ENCODE data around the gene TEKT4.
"Not testable (repeated sequence)": the region's sequence is repeated elsewhere in the genome, so short reads cannot be mapped to it uniquely, and the experiment has no call there.

The TEKT4 gene

DNA sequence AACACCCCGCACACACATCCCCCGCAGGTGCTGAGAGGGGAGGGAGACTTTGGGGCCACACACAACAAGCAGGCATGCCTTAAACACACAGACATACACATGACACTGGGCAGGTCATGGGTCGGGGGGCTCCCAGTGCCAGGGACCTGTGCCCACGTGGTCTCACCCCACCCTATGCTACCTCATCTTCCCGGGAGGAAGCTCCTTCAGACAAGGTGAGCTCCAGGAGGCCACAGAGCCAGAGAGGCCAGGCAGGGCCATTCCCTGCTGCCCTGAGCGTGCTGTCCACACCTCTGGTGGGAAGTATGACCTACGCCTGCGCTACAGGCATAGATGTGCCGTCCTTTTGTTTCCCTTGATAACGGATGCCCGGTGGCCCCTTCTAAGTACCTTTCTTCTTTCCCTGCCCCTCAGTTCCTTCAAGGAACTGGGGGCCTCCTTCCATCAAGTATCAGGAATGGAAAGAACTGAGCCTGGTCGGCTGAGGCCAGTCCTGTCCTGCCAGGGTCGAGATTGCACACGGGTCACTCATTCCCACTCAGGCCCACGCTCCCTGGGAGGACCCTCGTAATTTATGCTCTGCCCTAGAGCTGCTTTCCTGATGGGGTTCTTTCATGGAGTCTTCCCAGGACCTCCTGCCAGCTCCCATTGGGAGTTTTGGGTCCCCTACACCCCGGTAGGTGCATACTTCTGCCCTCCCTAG lies 4.7 kb downstream of the TEKT4 start:
- no peak for DNase-seq

DNA sequence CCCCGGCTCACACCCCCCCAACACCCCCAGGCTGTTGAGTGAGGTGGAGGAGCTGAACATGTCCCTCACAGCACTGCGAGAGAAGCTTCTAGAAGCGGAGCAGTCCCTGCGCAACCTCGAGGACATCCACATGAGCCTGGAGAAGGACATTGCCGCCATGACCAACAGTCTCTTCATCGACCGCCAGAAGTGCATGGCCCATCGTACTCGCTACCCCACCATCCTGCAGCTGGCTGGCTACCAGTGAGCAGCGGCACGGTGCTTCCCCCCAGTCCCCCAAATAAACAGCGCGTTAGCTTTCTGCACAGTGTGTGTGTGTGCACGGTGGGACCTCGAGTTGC lies 5.3 kb downstream of the TEKT4 start:
- no peak for DNase-seq

DNA sequence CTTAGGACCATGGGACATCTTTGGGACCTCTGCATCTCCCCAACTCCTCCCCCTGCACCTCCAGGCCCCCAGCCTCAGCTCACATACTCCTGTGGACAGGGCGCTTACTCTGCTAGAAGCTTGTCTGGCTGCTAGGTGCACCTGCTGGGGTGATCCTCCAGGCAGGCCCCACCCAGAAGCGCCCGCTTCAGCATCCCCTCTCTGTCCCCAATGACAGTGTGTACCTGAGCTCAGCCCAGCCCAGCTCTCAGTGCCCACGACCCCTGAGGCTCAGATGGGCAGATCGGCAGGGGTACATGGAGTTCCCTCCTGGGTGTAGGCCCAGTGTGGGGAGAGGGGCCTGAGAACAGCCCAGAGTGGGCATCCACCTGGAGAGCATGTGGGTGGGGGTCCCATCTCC lies 5.9 kb downstream of the TEKT4 start:
- no peak for DNase-seq

DNA sequence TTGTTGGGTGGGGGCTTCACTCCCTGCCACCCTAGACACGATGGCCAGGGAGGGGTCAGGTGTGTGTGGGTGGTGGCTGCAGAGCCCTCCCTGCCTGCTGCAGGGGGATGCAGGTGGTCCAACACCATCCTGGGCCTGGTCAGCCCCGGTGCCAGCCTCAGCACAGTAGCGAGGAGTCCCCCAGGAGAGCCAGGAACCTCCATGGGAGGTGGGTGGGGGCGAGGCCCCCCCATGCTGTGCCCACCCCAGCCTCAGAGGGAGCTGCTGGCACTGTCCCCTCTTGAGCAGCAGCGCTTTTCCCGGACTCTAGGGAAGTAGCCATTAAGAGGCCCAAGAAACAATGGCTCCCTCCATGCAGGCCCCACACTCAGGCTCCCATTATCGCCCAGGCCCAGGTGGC lies 7.3 kb downstream of the TEKT4 start:
- not testable (repeated sequence) for DNase-seq

DNA sequence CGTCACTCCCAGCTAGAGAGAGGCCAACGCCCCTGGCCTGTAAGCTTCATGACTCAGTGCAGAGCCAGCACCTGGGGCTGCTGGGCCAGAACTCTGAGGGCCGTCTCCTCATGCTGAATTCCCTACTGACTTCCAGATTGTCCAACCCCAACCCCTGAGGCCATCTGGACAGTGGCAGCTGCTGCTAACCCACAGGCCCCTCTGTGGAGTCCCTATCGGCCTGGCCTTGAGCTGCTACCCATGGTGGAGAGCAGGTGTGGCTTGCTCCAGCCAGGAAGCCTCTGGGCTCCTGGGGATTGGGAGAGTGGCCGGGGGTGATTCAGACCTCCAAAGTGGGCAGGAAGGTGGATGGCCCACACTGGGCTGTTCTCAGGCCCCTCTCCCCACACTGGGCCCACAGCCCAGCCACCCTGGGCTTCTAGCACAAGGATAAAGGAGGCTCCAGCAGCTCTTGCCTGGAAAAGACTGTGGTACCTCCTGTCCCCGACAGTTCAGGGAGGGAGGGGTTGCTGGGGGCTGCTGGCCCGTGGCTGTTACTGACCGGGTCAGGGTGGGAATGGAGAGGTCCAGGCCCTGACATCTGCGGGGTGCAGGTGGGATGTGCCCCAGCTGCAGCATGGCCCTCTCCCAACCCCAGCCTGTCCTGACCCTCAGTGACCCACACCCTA lies 8.2 kb downstream of the TEKT4 start:
- no peak for DNase-seq

DNA sequence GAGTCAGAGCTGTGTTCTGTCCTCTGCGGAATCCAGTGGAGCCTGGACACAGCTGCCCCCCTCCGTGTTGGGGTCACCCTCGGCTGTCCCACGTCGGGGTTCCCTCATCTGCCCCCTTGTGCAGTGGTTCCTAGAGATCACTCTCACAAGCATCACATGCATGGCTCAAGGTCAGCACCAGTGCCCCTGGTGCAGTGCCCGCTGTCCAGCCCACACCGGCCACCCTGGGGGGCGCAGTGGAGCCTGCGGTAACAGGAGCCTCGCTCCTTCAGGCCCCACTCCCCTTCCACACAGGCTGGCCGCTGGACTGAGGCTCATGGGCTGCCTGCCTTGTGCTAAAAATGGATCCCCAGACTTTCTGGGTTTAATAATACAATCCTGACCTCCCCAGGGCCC lies 8.8 kb downstream of the TEKT4 start:
- DNase-seq: no peak

DNA sequence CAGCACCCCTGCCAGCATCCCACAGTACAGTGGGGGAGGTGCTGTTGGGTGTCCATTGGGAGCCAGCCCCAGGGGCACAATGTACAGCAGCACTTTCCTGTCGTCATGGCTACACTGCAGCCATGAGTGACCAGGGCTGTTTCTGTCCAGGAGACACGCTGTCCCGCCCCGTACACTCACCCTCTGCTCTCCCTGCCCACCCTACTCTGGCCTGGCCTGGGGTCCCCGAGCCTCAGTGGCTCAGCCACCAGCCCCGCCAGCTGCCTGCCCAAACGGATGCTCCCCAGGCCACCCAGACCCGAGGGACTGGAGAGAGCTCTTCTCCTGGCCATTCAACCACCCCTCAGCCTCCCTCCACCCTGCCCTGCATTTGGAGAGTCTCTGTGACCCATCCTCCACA lies 9.3 kb downstream of the TEKT4 start:
- no peak for DNase-seq

DNA sequence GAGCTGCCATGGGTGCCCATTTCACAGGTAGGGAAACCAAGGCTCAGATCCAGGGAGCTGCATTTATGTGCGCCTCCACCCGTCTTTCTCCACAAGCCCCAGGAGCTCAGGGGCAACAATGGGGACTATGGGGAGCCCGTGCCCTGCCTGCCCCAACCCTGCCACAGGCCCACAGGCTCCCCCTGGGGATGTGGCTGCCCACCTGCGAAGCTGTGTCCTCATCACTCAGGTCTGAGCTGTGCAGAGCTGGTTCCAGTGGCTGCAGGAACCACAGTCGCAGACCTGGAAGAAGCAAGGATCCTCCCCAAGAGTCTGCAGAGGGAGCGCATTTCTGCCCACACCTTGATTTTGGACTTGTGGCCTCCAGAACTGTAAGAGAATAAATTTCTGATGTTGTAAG lies 9.8 kb downstream of the TEKT4 start:
- DNase-seq: no peak

DNA sequence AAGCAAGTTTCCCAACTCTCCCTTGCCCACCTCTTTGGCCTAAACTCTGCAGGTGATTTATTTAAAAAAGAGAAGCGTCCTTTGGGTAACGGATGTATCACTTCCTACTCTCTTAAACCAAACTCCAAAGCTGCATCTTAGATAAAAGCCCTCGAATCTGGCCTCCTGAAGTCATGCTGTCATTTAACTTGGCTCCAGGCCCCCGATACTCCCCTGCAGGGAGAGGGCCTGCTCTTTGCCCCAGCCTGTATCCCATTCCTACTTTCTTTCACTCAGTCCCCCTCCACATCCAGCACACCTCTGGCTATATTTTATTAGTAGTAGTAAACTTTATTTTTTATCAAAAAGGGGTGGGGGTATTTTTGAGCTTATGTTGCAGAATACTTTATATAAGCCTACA lies 19.0 kb downstream of the TEKT4 start:
- DNase-seq: no peak

DNA sequence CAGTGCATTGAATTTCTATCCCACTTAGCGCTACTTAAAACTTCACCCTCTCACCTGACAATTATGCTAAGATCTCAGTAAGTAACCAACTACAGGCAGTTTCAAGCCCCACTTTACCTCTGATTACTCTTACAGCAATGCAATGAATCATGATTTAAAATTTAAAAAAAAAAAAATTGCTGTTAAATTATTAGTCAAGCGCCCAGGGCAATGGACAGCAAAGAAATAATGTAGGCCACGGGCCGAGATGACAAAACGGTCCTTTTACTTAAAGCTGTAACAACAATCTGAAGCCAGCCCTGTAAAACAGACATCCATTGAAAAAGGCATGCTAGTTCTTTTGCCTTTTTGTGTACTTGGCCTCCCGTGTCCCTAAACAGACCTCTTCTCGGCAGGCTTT lies 24.0 kb downstream of the TEKT4 start:
- not testable (repeated sequence) for DNase-seq

DNA sequence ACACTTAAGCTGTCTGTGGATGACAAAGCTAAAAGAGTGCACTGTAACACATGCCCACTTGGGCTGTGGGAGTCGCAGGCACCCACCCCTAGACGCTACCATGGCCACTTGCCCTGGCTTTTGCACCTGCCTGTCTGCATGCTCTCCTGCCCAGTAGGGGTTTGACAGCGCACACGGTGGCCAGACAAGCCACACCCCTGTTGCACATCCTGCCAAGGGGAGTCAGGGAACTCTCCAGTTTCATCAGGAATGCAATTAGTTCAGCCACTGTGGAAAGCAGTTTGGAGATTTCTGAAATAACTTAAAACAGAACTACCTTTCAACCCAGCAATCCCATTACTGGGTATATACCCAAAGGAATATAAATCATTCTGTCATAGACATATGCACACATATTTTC lies 35.7 kb downstream of the TEKT4 start:
- not testable (repeated sequence) for DNase-seq

DNA sequence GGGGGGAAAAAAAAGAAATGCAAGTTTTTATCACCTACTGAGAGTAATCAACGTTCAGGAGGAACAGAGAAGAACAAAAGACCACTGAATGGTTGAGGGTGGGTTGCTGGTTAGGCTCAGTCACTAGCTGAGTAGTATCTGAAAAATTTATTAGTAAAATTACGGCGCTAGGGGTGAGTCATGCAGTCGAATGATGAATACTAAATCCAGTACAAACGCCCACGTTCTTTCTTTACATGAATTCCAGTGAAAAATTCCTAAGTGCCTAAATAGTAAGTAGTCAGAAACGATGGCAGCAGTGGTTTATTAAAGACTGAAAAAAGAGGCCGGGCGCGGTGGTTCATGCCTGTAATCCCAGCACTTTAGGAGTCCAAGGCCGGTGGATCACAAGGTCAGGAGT lies 52.0 kb downstream of the TEKT4 start:
- DNase-seq: no peak

DNA sequence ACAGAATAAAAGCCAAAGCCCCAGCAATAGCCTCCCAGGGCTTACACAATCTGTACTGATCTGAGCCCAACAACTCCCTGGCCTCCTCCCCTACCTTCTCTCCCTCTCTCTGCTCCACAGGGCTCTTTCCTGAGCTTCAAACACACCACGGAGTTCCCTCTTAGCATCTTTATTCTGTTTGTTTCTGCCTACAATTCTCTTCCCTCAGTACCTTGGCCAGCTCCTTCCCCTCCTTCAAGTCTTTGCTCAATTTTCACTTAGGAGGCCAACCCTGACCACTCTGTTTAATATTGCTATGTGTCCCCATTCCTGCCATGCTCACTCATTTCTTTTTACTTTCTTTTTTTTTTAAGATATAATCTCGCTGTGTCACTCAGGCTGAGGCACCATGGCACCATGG lies 53.8 kb downstream of the TEKT4 start:
- not testable (repeated sequence) for DNase-seq
